IMR-90 (cell line): ENCODE measurements around the gene GARIN3. TPM values are rescaled to one million over a fixed set of nuclear protein-coding genes. Genes with fewer than 3 reads are reported as not detected.

Experiments used
- ATAC-seq: fragments of 200-7000 bp; cut with Tn5 transposase; 2 replicates; pipeline ENCODE4 v1.9.1; 2020; ENCODE audit warnings: low read depth, mild to moderate bottlenecking, moderate library complexity
- BruUV-seq: library from RNA; stranded (reverse); fragments of 400-500 nt; replicated peaks from 2 replicates; lab custom pipeline; 2021; lab: Mats Ljungman, UMichigan
- CTCF ChIA-PET: fragments of 300-600 bp; formaldehyde crosslinking; extraction: SDS; loops from one replicate; lab custom pipeline; 2021; ENCODE audit warnings: antibody characterized with exemption; lab: Yijun Ruan, JAX
- POLR2A ChIA-PET: fragments of 300-600 bp; sonication (Branson Sonifier 250); formaldehyde crosslinking; loops from one replicate; lab custom pipeline; 2022; ENCODE audit warnings: antibody characterized with exemption; ENCODE audit not compliant: unreplicated experiment; lab: Charles Lee
- DNase-seq: peaks from one replicate; pipeline ENCODE4 v3.0.0; 2013
- H2AFZ ChIP-seq: replicated peaks from 2 replicates; pipeline ENCODE3; 2013; ENCODE audit warnings: low read length, mild to moderate bottlenecking; ENCODE audit not compliant: poor library complexity
- H2AK5ac ChIP-seq: 2 replicates; pipeline ENCODE4 v1.6.1; 2013; ENCODE audit warnings: low read depth, low read length, inconsistent platforms
- H2AK9ac ChIP-seq: replicated peaks from 2 replicates; pipeline ENCODE3; 2013; ENCODE audit warnings: mild to moderate bottlenecking, low read depth, low read length, moderate library complexity; ENCODE audit not compliant: poor library complexity
- H2BK120ac ChIP-seq: 2 replicates; pipeline ENCODE4 v1.6.1; 2013; ENCODE audit warnings: low read depth, low read length, inconsistent platforms
- H2BK15ac ChIP-seq: 3 replicates; pipeline ENCODE4 v1.6.1; 2013; ENCODE audit warnings: low read depth, low read length, inconsistent platforms
- H2BK20ac ChIP-seq: 2 replicates; pipeline ENCODE4 v1.6.1; 2013; ENCODE audit warnings: low read depth, mild to moderate bottlenecking, inconsistent platforms, low read length, moderate library complexity
- H2BK5ac ChIP-seq: 2 replicates; pipeline ENCODE4 v1.6.1; 2013; ENCODE audit warnings: mild to moderate bottlenecking, low read depth, low read length, inconsistent platforms; ENCODE audit not compliant: poor library complexity, severe bottlenecking
- H3K14ac ChIP-seq: replicated peaks from 2 replicates; pipeline ENCODE4 v1.6.1; 2013; ENCODE audit warnings: low read depth, low read length, inconsistent platforms
- H3K18ac ChIP-seq: 2 replicates; pipeline ENCODE4 v1.6.1; 2013; ENCODE audit warnings: low read depth, low read length, control low read depth
- H3K23ac ChIP-seq: 2 replicates; pipeline ENCODE4 v1.6.1; 2013; ENCODE audit warnings: low read depth, low read length, inconsistent platforms
- H3K27ac ChIP-seq: 2 replicates; pipeline ENCODE4 v1.5.1; 2013; ENCODE audit warnings: mild to moderate bottlenecking, control low read depth, low read length; ENCODE audit not compliant: insufficient read depth
- H3K27me3 ChIP-seq: 2 replicates; pipeline ENCODE4 v1.6.1; 2013; ENCODE audit warnings: low read length; ENCODE audit not compliant: control insufficient read depth, insufficient read depth
- H3K36me3 ChIP-seq: 2 replicates; pipeline ENCODE4 v1.6.1; 2013; ENCODE audit warnings: low read length, mixed read lengths; ENCODE audit not compliant: control insufficient read depth, insufficient read depth
- H3K4ac ChIP-seq: 2 replicates; pipeline ENCODE4 v1.6.1; 2013; ENCODE audit warnings: low read depth, low read length, inconsistent platforms
- H3K4me1 ChIP-seq: 2 replicates; pipeline ENCODE4 v1.6.1; 2013; ENCODE audit warnings: low read length, mixed read lengths; ENCODE audit not compliant: control insufficient read depth, insufficient read depth
- H3K4me2 ChIP-seq: 2 replicates; pipeline ENCODE4 v1.6.1; 2013; ENCODE audit warnings: low read depth, mild to moderate bottlenecking, control low read depth, low read length, moderate library complexity
- H3K4me3 ChIP-seq: 2 replicates; pipeline ENCODE4 v1.5.1; 2013; ENCODE audit warnings: low read depth, mild to moderate bottlenecking, control low read depth, low read length, moderate library complexity; ENCODE audit not compliant: insufficient read depth
- H3K56ac ChIP-seq: 2 replicates; pipeline ENCODE4 v1.6.1; 2013; ENCODE audit warnings: low read length, inconsistent platforms; ENCODE audit not compliant: insufficient read depth; ENCODE audit errors: extremely low read depth
- H3K79me1 ChIP-seq, 2 experiments: 2 replicates each; pipeline ENCODE4 v1.6.1; 2013; ENCODE audit warnings: low read length in 2 of 2, inconsistent platforms in 1 of 2, low read depth in 1 of 2
- H3K9ac ChIP-seq: 2 replicates; pipeline ENCODE4 v1.6.1; 2013; ENCODE audit warnings: low read depth, low read length, control low read depth
- H3K9me1 ChIP-seq: 2 replicates; pipeline ENCODE4 v1.6.1; 2013; ENCODE audit warnings: low read length, inconsistent platforms; ENCODE audit not compliant: insufficient read depth
- H3K9me3 ChIP-seq: 2 replicates; pipeline ENCODE4 v1.6.1; 2013; ENCODE audit warnings: low read length; ENCODE audit not compliant: control insufficient read depth, insufficient read depth
- H4K20me1 ChIP-seq: 2 replicates; pipeline ENCODE4 v1.6.1; 2013; ENCODE audit warnings: low read length, inconsistent platforms; ENCODE audit not compliant: insufficient read depth
- H4K5ac ChIP-seq: 2 replicates; pipeline ENCODE4 v1.6.1; 2013; ENCODE audit warnings: mild to moderate bottlenecking, low read depth, low read length, control low read depth
- H4K8ac ChIP-seq, 2 experiments: 2 replicates each; pipeline ENCODE4 v1.6.1; 2013; ENCODE audit warnings: low read depth in 2 of 2, low read length in 2 of 2, control low read depth in 1 of 2, inconsistent platforms in 1 of 2
- H4K91ac ChIP-seq: 2 replicates; pipeline ENCODE4 v1.6.1; 2013; ENCODE audit warnings: low read depth, low read length, inconsistent platforms; ENCODE audit not compliant: insufficient read depth
- CEBPB ChIP-seq: IDR thresholded peaks from 2 replicates; pipeline ENCODE4 v1.6.1; 2012; ENCODE audit warnings: low read depth, low read length, improper control_type of control experiment
- FOS ChIP-seq: fragments of 150-350 bp; IDR thresholded peaks from 2 replicates; pipeline ENCODE4 v1.6.1; 2016; ENCODE audit warnings: low read depth, low read length
- MAZ ChIP-seq: IDR thresholded peaks from 2 replicates; pipeline ENCODE4 v1.6.1; 2012; ENCODE audit warnings: low read depth, mild to moderate bottlenecking, low read length, improper control_type of control experiment, moderate library complexity, borderline replicate concordance
- POLR2A ChIP-seq: IDR thresholded peaks from 2 replicates; pipeline ENCODE4 v1.6.1; 2012; ENCODE audit warnings: mild to moderate bottlenecking, low read depth, low read length
- RCOR1 ChIP-seq: IDR thresholded peaks from 2 replicates; pipeline ENCODE4 v1.6.1; 2012; ENCODE audit warnings: mild to moderate bottlenecking, low read length, improper control_type of control experiment; ENCODE audit not compliant: insufficient replicate concordance
- USF2 ChIP-seq: fragments of 150-350 bp; IDR thresholded peaks from 2 replicates; pipeline ENCODE4 v1.6.1; 2017; ENCODE audit warnings: mild to moderate bottlenecking, antibody characterized with exemption, low read length, low read depth
- WGBS, 2 experiments: methylation state at CpG; one replicate each; pipeline versions ENCODE4 v1.1.5 to v1.1.7; 2013; ENCODE audit warnings: missing lambda C conversion rate in 2 of 2; ENCODE audit not compliant: insufficient read length in 1 of 2; ENCODE audit errors: extremely low coverage in 2 of 2; 5-methylcytosine and 5-hydroxymethylcytosine counted together
- dilution Hi-C: fragments of 300-500 bp; cut with HindIII; formaldehyde crosslinking; loops from one replicate; pipeline ENCODE4 v1.14.3; 2018; ENCODE audit warnings: low sequenced_read_pairs; ENCODE audit not compliant: unreplicated experiment
- in situ Hi-C: fragments of 300-500 bp; cut with MboI; formaldehyde crosslinking; loops from 3 replicates; pipeline ENCODE4 v1.14.3; 2019; ENCODE audit warnings: low sequenced_read_pairs, inconsistent platforms, mixed read lengths
- intact Hi-C: fragments of 100-400 bp; cut with micrococcal nuclease; formaldehyde crosslinking; loops from 2 replicates; pipeline ENCODE4 v1.10.0; 2022
- polyA plus RNA-seq, 3 experiments: library from polyadenylated mRNA; depleted of rRNA; stranded (reverse); fragments of >200 nt; gene quantifications; 2 replicates each; pipeline ENCODE4 v1.2.3, GENCODE V29; 2012; ENCODE audit warnings: low replicate concordance in 1 of 3
- total RNA-seq: library from RNA; depleted of rRNA; stranded (reverse); fragments of >200 nt; gene quantifications from 2 replicates; pipeline ENCODE4 v1.2.3, GENCODE V29; 2012

The GARIN3 gene
- total and polyA plus RNA-seq, 2 of the 4 experiments (the other 2 are of a cell fraction): not detected

GRCh38 chr5:157137691-157138090 lies 28.4 kb downstream of the GARIN3 start:
- Histone ChIP-seq H3K4me3 (no peak overlapping the region), H3K79me1 (peaks cover 16 to 26% of the 10 kb centered on the region in 2 experiments), H3K56ac (no peak overlapping the region), H2AK9ac (no peak overlapping the region), H3K27ac (no peak overlapping the region), H3K27me3 (no peaks in the 10 kb centered on the region), H2AK5ac (no peak overlapping the region), H3K18ac (no peak overlapping the region), H3K36me3 (peaks cover 8% of the 10 kb centered on the region), H3K14ac (no peak overlapping the region), H3K4me1 (no peaks in the 10 kb centered on the region), H2BK20ac (no peak overlapping the region), H4K91ac (no peak overlapping the region), H3K4ac (no peak overlapping the region), H4K8ac (no peak overlapping the region), H2AFZ (no peak overlapping the region), H2BK15ac (no peak overlapping the region), H3K4me2 (no peak overlapping the region), H3K23ac (no peak overlapping the region), H2BK5ac (no peak overlapping the region), H2BK120ac (no peak overlapping the region), H3K9ac (no peak overlapping the region), H3K9me3 (no peaks in the 10 kb centered on the region), H3K9me1 (no peaks in the 10 kb centered on the region), H4K5ac (no peak overlapping the region), H4K20me1 (no peaks in the 10 kb centered on the region; the same call in 1 of the 2 replicates)
- ChIA-PET POLR2A (interaction anchor here (0.5 kb wide), 1 partner anchor 30 kb away, joined by 4 read pairs; no protein-coding TSS in a partner anchor), CTCF (no interaction called here)
- DNase-seq: no peak
- ATAC-seq: no peak
- no TSS peak for BruUV-seq
- dilution Hi-C loops: no loop called here
- in situ Hi-C loops: loop anchor here (25.0 kb wide), 1 partner anchor 1200 kb away; no protein-coding TSS in a partner anchor
- TF ChIP-seq POLR2A (no peak), USF2 (no peak), RCOR1 (no peak), FOS (no peak), CEBPB (no peak), MAZ (no peak)
- intact Hi-C loops: no loop called here
- WGBS, 2 experiments: 100% methylated on average over 2 of the region's 6 CpGs; no CpG with 5 or more reads in 1 of the 2 experiments
